ENCODE results near the gene AKR7A2.
"Not testable (repeated sequence)": the region's sequence is repeated elsewhere in the genome, so short reads cannot be mapped to it uniquely, and the experiment has no call there.

Gene AKR7A2

GRCh38 chr1:19257178-19257914, 54.6 kb downstream of the AKR7A2 start:
- H3K4me1 ChIP-seq (ENCODE audit: control insufficient read depth in 1 of 2, insufficient read depth in 1 of 2, low read depth in 1 of 2, low read length in 1 of 2): peaks cover 2 to 3% of the 10 kb centered on the region in 2 experiments
- peaks cover 16% of the 10 kb centered on the region for H3K36me3 ChIP-seq
- H3K9me3 ChIP-seq: no peaks in the 10 kb centered on the region
- no peaks in the 10 kb centered on the region for H3K27me3 ChIP-seq
- no peak for TF ChIP-seq CTCF (IDR thresholded peaks at IDR 0.05)
- no peak overlapping the region for H3K4me3 ChIP-seq (ENCODE audit: low read depth in 1 of 2, low read length in 1 of 2)
- no peak overlapping the region for H3K27ac ChIP-seq

- not testable (repeated sequence) for H3K9me3 ChIP-seq; H3K4me3 ChIP-seq (ENCODE audit: low read depth in 1 of 2, low read length in 1 of 2); H3K27me3 ChIP-seq; H3K27ac ChIP-seq
- Histone ChIP-seq H3K4me1 (ENCODE audit: control insufficient read depth in 1 of 2, insufficient read depth in 1 of 2, low read depth in 1 of 2, low read length in 1 of 2) (peaks cover 8 to 10% of the 10 kb centered on the region in 2 experiments), H3K36me3 (peaks cover 16% of the 10 kb centered on the region)
Measured at GRCh38 chr1:19256301-19256700, 55.6 kb downstream of the AKR7A2 start.

GRCh38 chr1:19255288-19255687, 56.7 kb downstream of the AKR7A2 start:
- peaks cover 16% of the 10 kb centered on the region for H3K36me3 ChIP-seq
- H3K27me3 ChIP-seq: no peaks in the 10 kb centered on the region
- TF ChIP-seq CTCF (IDR thresholded peaks at IDR 0.05): no peak
- H3K9me3 ChIP-seq: no peaks in the 10 kb centered on the region
- H3K27ac ChIP-seq: no peak overlapping the region
- H3K4me1 ChIP-seq (ENCODE audit: control insufficient read depth in 1 of 2, insufficient read depth in 1 of 2, low read depth in 1 of 2, low read length in 1 of 2): peaks cover 16 to 17% of the 10 kb centered on the region in 2 experiments
- no peak overlapping the region for H3K4me3 ChIP-seq (ENCODE audit: low read depth in 1 of 2, low read length in 1 of 2)

GRCh38 chr1:19254416-19254815, 57.5 kb downstream of the AKR7A2 start:
- Histone ChIP-seq H3K27me3 (no peaks in the 10 kb centered on the region), H3K4me3 (ENCODE audit: low read depth in 1 of 2, low read length in 1 of 2) (no peak overlapping the region), H3K36me3 (peaks cover 14% of the 10 kb centered on the region), H3K27ac (no peak overlapping the region), H3K9me3 (no peaks in the 10 kb centered on the region), H3K4me1 (ENCODE audit: control insufficient read depth in 1 of 2, insufficient read depth in 1 of 2, low read depth in 1 of 2, low read length in 1 of 2) (peaks cover 16 to 17% of the 10 kb centered on the region in 2 experiments)
- TF ChIP-seq CTCF (IDR thresholded peaks at IDR 0.05): no peak

All from neutrophil (primary cell).